CD4-positive, alpha-beta T cell treated with Interleukin-15 for 4 hours (primary cell): Measurements from ENCODE around the gene NFATC1.
"Not testable (repeated sequence)": the region's sequence is repeated elsewhere in the genome, so short reads cannot be mapped to it uniquely, and the experiment has no call there.

Experiments used
- DNase-seq: peaks from one replicate; pipeline ENCODE4 v3.0.0-alpha.2; 2020; ENCODE audit warnings: low spot score

NFATC1 gene

GRCh38 chr18:79375441-79376154, 20.1 kb upstream of the NFATC1 start:
- DNase-seq = no peak

- DNase-seq = not testable (repeated sequence)
Measured at GRCh38 chr18:79376661-79377060, 19.1 kb upstream of the NFATC1 start.

GRCh38 chr18:79377187-79377891, 18.4 kb upstream of the NFATC1 start:
- no peak for DNase-seq

GRCh38 chr18:79378536-79379250, 17.0 kb upstream of the NFATC1 start:
- DNase-seq = peak; percentile 83

GRCh38 chr18:79379251-79379905, 16.4 kb upstream of the NFATC1 start:
- no peak for DNase-seq

- no peak for DNase-seq
Measured at GRCh38 chr18:79379931-79380815, 15.6 kb upstream of the NFATC1 start.

GRCh38 chr18:79380816-79381806, 14.6 kb upstream of the NFATC1 start:
- DNase-seq = peak; percentile 71

- DNase-seq = no peak
Measured at GRCh38 chr18:79381811-79382311, 13.9 kb upstream of the NFATC1 start.

GRCh38 chr18:79382681-79383387, 12.9 kb upstream of the NFATC1 start:
- DNase-seq = no peak

- no peak for DNase-seq
Measured at GRCh38 chr18:79383388-79384056, 12.2 kb upstream of the NFATC1 start.

- no peak for DNase-seq
Measured at GRCh38 chr18:79384151-79384807, 11.5 kb upstream of the NFATC1 start.

GRCh38 chr18:79384834-79385233, 10.9 kb upstream of the NFATC1 start:
- DNase-seq = no peak

GRCh38 chr18:79385326-79385707, 10.4 kb upstream of the NFATC1 start:
- DNase-seq = no peak

GRCh38 chr18:79385708-79386341, 9.9 kb upstream of the NFATC1 start:
- DNase-seq = no peak

GRCh38 chr18:79386547-79386946, 9.2 kb upstream of the NFATC1 start:
- DNase-seq = no peak

GRCh38 chr18:79387214-79387613, 8.5 kb upstream of the NFATC1 start:
- DNase-seq = no peak

- no peak for DNase-seq
Measured at GRCh38 chr18:79387615-79388014, 8.1 kb upstream of the NFATC1 start.

- DNase-seq = no peak
Measured at GRCh38 chr18:79388043-79388442, 7.7 kb upstream of the NFATC1 start.
